GM18858 (cell line): ENCODE measurements around the gene RASA2.

Source experiments
- ATAC-seq: cut with Tn5 transposase; IDR thresholded peaks from one replicate; pipeline ENCODE4 v1.9.1; 2021; ENCODE audit not compliant: unreplicated experiment

RASA2 gene, protein sequence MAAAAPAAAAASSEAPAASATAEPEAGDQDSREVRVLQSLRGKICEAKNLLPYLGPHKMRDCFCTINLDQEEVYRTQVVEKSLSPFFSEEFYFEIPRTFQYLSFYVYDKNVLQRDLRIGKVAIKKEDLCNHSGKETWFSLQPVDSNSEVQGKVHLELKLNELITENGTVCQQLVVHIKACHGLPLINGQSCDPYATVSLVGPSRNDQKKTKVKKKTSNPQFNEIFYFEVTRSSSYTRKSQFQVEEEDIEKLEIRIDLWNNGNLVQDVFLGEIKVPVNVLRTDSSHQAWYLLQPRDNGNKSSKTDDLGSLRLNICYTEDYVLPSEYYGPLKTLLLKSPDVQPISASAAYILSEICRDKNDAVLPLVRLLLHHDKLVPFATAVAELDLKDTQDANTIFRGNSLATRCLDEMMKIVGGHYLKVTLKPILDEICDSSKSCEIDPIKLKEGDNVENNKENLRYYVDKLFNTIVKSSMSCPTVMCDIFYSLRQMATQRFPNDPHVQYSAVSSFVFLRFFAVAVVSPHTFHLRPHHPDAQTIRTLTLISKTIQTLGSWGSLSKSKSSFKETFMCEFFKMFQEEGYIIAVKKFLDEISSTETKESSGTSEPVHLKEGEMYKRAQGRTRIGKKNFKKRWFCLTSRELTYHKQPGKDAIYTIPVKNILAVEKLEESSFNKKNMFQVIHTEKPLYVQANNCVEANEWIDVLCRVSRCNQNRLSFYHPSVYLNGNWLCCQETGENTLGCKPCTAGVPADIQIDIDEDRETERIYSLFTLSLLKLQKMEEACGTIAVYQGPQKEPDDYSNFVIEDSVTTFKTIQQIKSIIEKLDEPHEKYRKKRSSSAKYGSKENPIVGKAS

DNA sequence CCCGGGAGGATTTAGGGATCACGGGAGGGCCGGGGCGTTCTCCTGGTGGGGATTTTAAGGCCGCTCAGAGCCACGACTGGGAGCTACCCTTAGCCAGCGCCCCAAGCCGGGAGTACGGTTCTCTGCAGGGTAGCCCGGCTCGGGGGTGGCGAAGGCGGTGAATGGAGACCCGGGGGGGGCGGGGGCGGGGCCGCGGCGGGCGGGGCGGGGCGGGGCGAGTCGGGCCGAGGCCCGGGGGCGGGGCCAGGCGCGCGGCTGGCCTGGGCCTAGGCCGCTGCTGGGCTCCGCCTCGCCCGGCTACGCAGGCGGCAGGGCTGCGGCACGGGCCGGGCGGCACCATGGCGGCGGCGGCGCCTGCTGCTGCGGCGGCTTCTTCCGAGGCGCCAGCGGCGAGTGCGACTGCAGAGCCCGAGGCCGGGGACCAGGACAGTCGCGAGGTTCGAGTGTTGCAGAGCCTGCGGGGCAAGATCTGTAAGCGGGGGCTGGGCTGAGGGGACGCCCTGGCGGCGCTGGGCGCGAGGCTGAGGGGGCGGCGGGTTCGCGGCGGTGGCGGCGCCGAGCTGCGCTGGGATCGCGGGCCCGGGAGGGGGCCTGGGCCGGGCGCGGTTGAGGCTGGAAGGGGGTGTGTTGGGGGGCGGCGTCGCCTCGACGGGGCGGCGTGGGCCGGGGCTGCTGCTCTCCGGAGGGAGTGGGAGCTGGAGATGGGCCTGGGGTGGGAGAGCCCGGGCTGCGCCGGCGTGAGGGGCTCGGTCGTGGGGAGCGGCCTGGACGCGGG is at the start of gene RASA2:
RASA2 (plus strand) TSS at position 282 of the 775 bp plus-strand sequence; CDS start at position 339, 57 bp downstream.
- peak; percentile 34 for ATAC-seq

DNA sequence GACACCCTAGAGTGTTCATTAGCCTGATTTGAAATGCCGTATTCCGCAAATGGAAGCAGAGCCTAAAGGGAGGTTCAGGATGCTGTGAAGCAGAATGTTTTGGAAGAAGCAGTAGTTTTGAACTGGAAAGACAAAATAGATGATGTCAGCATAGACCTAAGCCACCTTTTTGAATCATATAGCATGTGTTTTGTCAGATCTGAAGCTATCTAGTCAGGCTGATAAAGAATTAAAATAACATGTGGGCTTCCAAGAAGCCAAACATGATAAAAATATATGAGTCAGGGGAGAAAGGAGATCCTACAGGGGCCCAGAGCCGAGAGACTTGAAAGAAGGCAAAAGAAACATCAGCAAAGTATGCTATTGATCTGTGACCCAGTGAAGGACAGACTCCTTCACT is 47.2 kb upstream of the RASA2 start:
- ATAC-seq, result no peak

DNA sequence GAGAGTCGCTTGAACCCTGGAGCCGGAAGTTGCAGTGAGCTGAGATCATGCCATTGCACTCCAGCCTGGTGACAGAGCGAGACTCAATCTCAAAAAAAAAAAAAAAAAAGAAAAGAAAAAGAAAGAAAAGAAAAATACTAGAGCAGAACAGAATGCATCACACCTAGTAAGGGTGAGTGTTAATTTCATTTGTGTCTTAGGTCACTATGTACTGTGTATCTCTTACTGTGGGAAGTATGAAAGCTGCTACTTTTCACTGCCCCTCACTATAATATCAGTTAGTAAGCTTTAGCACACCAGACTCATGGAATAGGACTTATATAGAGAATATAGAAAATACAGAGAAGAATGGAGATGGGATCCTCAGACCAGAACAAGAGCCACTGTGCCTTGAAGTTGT is 45.9 kb upstream of the RASA2 start:
- ATAC-seq, result no peak

DNA sequence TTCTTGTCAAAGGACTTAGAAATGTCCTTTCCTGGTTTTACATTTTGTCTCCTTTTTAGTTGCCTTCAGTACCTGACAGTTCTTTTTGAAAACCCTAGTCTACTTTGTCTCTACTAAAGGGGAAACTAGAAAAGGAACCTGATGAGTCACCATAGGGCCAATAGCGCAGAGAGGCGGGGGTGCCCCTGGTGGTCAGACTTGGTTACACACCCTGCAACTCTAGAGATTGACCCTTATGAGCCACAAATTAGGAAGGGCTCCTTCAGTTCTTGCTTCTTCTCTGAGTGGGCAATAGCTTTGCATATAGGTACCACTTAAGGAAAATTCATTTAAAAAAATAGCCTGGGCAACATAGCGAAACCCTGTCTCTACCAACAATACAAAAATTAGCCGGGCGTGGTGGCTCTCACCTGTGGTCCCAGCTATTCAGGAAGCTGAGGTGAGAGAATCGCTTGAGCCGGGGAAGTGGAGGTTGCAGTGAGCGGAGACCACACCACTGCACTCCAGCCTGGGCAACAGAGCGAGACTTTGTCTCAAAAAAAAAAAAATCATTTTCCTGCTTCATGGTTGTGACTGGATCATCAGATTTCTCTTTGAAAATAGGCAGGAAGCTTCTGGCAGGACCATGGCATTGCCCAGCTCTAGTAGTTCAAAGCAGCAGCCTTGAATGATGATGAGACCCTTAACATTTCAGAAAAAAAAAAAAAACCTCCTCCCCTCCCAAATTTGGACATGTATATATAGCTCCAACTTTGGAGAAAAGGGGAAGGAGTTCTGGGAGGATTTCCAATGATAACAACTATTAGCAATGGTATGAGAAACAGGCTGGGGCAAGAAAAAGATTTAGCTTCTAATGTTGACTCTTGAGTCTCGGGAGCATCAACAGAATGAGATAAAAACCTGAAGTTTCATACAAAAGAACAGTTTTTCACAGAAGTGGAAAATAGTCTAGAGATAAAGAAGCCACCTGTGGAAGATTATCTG is 45.2 kb upstream of the RASA2 start:
- ATAC-seq, result peak; percentile 86

DNA sequence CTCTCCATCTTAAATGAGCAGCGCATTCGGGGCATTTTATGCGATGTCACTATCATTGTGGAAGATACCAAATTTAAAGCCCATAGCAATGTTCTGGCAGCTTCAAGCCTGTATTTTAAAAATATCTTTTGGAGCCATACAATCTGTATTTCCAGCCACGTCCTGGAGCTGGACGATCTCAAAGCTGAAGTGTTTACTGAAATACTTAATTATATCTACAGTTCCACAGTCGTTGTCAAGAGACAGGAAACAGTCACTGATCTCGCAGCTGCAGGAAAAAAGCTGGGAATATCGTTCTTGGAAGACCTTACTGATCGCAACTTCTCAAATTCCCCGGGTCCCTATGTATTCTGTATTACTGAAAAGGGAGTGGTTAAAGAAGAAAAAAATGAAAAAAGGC is 44.4 kb upstream of the RASA2 start:
- no peak for ATAC-seq

DNA sequence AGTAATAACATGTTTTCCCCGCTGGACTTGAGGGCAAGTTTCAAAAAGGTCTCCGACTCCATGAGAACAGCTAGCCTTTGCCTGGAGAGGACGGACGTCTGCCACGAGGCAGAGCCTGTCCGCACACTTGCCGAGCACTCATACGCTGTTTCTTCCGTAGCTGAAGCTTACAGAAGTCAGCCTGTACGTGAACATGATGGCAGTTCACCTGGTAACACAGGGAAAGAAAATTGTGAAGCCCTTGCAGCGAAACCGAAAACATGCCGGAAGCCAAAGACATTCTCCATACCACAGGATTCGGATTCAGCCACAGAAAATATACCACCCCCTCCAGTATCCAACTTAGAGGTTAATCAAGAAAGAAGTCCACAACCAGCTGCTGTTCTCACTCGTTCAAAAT is 43.9 kb upstream of the RASA2 start:
- ATAC-seq, result no peak

DNA sequence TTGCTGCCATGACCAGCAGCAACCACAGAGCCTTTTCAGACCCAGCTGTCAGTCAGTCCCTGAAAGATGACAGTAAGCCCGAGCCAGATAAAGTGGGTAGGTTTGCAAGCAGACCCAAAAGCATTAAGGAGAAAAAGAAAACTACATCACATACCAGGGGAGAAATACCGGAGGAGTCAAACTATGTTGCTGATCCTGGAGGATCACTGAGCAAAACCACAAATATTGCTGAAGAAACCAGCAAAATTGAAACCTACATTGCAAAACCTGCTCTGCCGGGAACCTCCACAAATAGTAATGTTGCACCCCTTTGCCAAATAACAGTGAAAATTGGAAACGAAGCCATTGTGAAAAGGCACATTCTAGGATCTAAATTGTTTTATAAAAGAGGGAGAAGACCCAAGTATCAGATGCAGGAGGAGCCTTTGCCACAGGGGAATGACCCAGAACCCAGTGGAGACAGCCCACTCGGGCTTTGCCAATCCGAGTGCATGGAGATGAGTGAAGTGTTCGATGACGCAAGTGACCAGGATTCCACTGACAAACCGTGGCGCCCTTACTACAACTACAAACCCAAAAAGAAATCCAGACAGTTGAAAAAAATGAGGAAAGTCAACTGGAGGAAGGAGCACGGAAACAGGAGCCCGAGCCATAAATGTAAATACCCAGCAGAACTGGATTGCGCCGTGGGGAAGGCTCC is 42.1 kb upstream of the RASA2 start:
- no peak for ATAC-seq

DNA sequence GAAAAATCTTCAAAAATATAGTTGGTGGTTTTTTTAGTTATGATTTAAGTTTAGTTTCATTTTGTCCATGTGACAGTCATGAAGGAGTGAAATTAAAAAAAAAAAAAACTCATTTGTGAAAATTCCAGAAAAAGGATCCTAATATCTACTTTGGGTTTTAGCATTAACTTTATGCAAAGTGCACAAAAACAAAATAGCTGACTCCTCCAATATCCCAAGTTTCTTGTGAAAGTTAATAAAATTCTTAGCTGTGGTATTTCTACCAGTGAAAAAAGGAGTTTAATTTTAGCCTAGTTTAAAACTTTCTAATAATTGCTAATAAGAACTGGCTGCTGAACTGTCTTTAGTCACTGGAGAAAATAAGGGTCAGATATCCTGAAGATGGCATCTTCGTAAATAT is 40.8 kb upstream of the RASA2 start:
- no peak for ATAC-seq

DNA sequence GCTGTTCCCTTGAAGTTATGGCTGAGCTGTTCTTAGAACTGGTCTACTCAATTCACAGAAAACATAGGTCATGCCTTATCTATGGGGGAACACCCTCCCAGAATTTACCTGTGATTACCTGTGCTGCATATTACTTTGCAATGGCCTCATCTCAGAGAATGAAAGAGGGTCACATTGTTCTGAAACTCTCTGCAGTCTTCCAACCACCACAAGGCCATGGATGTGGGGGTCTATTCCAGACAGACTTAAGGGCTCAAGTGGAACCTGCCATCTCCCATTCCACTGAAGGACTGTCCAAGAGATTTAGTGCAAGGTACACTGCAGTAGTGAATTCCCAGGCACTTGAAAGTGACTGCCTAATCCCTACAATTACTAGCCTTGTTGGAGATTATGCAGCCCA is 40.1 kb upstream of the RASA2 start:
- ATAC-seq, result no peak

DNA sequence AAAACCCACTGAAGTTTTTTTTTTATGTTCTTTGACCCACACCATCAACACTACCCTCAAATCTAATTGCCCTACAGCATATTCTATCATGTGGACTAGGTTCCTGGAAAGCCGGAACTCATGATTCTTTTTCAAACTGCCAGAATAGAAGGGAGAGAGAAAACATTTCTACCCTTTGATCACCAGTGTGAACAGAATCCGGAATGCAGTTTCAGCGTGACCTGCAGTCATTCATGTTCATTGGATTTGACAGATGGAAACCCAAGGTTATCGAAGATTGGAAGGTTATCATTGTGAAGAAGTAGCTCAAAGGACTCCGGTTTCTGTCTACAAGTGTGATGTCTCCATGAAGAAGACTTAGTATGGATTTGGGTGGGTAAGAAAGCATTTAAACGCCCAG is 39.4 kb upstream of the RASA2 start:
- no peak for ATAC-seq

DNA sequence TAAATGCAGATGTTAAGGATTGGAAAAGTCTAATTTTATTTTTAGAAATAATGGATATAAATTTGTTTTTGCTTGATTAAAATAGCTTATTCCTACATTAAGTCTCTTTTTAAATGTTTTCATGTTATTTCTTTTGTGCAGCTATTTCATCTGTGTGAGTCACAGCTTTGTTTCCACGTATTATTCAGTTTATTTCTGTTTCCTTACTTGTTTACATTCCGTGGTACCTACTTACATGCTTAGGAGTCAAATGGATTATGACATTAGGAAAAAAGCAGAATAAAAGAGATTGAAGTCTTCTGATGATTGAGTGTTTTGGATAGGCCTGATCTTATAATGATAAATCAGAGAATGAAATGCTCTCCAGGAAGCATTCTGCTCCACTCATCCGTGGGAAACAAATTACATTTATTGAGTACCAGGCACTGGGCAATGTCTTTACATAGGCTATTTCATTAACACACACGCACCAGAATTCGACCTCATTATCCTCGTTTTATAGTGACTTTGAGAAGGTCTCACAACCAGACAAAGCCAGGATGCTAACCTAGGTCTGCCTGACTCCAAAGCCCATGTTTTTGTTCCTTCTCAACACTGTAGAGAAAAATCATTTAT is 38.1 kb upstream of the RASA2 start:
- ATAC-seq, result no peak

DNA sequence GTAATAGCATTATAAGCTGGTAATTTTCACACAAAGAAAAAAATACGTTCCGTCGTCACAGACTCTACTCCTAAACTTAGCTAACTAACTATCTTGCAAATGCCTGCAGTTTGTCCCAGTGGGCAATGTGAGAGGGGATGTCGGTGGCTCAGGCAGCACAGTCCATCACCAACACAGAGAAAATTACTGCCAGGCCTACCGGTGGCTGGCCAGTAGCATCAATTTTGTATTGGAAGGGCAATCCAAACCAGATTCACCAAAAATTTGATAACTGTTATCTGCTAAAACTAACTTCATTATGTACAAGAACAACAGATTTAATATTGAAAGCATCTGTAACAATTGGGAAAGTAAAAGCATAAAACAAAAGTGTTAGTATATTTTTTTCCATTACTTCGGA is 37.4 kb upstream of the RASA2 start:
- no peak for ATAC-seq

DNA sequence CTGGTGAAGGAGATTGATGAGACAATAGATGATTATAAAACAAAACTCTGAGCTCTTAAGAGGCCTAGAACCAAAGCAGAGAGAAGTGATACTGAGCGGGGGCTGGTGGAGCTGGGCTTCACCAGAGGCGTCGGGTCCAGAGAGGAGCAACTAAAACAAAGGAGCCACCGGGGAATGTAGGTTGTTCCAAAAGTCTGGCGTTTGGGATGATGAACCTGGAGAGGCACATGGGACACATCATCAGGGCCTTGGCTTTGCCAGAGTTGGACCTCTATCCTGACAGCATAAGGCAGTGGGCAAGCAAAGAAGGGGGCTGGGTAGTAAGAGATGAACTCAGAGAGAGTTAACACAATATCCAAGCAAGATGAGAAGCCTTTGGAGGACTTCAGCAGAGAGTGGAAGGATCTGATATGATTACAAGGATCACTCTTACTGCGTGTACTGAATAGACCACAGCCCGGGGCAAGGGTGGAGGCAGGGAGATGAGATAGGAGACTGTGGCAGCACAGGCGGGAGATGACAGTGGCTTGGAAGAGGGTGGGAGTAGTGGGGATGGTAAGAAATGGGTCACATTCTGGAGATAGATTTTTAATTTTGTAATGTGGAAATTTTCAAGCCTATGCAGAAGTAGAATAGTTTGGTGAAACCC is 36.0 kb upstream of the RASA2 start:
- ATAC-seq, result no peak

DNA sequence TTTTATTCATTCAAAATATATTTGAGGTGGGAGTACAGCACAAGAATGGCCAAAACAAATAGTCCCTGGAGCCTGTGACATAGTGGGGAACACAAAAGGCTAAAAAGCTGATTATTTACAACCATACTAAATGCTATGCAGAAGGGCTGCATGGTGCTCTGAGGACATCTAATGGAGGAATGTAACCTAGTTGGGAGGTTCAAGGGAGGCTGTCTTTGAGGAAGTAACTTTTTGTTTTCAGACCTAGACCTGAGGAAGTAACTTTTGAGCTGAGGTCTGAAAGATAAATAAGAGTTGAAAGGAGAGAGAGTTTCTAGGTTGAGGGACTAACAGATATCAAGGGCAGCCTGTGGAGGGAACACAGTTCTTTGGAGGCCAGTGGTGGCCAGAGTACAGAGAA is 34.8 kb upstream of the RASA2 start:
- peak; percentile 73 for ATAC-seq

DNA sequence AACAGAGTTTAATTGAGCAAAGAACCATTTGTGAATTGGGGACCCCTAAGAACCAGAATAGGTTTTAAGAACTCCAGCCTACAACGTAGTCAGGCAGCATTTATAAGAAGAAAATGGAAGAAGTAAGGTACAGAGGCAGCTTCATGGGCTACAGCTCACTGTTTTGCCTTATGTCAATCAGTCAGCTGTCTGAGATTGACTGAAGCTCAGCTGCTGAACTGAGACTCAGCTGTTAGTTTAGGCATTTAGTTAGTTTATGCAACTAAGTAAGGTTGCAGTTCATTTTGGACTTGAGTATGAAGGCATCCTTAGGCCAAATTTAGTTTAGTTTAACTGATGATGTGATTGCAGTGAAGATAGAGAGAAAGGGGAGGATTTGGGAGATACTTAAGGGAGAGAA is 34.1 kb upstream of the RASA2 start:
- no peak for ATAC-seq

DNA sequence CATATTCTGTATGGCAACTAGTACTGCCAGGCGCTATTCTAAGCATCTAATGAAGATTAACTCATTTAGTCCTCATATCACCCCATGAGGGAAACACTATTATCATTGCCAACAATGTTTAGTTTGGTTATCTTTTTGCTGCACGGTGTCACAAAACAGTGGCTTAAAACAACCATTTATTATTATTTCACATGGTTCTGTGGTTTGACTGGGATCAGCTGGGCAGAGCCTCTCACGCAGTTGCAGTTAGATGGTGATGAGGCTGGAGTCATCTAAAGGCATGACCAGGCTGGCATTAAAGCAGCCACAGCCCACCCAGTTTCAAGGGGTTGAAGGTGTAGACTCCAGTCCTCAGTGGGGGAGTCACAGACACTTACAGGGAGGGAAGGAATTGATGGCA is 32.8 kb upstream of the RASA2 start:
- no peak for ATAC-seq

DNA sequence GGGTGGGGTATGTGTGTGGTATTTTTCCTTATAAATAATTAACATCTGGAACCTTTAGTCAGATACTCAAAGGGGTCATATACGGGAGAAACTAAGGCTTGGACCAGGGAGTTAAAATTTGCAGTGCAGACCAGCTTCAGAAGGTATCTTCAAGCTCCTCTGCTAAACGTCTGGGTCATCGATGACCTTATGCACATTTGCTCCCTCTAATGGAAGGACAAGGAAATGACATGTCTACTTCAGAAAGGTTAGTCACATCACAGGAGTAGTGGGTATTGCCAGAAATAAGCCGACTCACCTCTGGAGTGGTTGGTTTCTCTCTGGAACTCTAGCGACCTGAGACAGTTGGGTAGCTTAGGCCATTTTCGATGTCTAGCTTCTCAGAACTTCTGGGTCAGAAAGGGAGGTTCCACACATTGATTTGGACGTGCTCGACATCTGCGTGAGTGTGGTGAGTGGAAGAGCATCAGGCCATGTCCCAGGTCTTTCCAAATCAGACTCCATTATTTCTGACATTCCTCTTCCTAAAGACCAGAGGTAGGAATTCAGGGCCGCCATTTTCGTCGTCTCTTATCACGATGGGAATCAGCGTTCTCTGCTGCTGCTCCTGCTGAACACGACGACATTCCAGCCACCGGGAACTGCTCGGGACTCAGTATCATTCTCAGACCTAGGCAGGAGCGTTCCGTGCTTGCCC is 31.8 kb upstream of the RASA2 start:
- peak; percentile 38 for ATAC-seq

DNA sequence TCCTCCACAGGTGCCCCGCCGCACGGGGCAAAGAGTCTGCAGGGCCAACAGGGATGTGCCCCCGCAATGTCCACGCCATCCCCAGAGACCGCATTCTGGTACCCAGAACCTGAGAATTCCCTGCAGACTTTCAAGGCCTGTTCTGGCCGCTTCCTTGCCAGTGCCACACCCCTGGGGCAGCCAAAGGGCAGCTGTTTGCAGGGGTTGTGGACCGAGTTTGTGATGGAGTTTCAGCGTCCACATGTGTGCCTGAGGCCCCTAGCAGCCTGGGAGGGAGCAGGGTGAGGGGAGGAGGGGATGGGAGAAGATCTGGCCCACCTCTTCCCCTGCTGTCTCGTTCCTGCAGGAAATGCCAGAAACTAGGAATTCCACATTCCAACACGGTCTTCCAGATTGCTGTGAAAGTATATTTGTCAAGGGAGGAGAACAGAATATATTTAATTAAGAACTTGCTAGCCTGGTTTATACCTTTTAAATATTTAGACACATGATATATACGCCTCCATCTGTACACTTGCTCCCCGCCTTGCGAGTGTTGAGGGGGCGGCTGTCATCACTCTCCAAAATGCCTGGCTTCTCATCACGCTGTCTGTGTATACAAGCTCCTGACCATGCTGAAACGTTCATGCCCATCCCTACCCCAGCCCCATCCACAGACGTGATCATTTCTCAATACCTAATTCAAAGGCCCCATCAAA is 31.1 kb upstream of the RASA2 start:
- ATAC-seq, result no peak
